IPS-NIHi7 (cell line): ENCODE results near the gene PAPPA2.

Source experiments
- DNase-seq: peaks from one replicate; pipeline ENCODE4 v3.0.0; 2012; ENCODE audit warnings: mixed read lengths; ENCODE audit errors: extremely low spot score

The PAPPA2 gene

GRCh38 chr1:176854758-176855745 lies 392.1 kb downstream of the PAPPA2 start:
- no peak for DNase-seq

GRCh38 chr1:176857632-176858031 lies 394.7 kb downstream of the PAPPA2 start:
- no peak for DNase-seq

GRCh38 chr1:176858433-176858916 lies 395.5 kb downstream of the PAPPA2 start:
- no peak for DNase-seq

GRCh38 chr1:176863613-176864012 lies 400.6 kb downstream of the PAPPA2 start:
- DNase-seq, result peak; percentile 22

DNA sequence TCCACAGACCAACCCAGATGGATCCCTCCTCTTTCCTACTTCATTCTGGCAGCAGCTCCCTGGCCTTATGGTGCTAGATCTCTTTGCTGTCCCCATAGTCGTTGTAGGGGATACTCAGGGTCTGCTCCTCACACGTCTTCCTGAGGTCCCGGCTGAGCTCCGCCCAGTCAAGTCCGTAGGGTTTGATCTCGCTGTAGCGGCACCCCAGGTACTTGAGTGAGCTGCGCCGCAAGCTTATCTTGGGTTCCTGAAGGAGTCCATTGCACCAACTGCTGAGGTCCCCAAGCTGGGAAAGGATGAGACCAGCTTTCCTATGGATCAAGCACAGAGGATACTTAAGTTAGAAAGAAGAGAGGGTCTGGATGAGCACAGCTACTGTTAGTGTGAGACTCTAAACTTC lies 401.2 kb downstream of the PAPPA2 start:
- DNase-seq, result no peak

DNA sequence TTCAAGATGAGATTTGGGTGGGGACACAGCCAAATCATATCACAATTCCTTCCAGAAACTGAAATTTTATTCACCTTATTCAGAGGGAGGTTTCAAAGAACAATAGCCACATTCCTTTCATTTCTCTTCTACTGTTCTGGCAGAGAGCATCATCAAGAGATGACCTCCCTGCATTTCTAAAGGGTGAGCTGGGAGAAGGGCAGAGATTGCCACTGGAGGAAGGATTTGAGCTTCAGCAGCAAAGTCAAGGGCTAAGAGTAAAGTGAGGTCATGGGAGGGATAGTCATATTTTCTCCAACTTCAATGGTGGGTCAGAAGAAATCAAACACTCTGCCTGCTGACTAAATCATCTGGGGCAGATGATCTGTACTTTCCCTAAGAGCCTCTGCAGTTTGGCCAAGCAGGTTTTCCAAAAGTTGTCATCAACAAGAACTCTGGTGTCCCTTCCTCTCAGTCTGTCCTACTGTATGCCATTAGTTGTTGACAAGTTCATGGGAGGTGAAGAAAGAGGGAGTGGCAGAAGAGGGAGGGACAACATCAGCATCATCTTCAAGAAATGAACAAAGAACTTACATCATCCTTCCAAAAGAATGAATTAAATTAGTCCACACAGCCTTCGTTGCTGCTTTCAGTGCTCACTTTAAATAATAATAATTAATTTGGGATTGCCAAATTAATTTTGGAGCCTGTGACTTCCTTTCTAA lies 403.2 kb downstream of the PAPPA2 start:
- DNase-seq, result no peak

- no peak for DNase-seq
These were observed 406.6 kb downstream of the PAPPA2 start for GRCh38 chr1:176869577-176869976.

DNA sequence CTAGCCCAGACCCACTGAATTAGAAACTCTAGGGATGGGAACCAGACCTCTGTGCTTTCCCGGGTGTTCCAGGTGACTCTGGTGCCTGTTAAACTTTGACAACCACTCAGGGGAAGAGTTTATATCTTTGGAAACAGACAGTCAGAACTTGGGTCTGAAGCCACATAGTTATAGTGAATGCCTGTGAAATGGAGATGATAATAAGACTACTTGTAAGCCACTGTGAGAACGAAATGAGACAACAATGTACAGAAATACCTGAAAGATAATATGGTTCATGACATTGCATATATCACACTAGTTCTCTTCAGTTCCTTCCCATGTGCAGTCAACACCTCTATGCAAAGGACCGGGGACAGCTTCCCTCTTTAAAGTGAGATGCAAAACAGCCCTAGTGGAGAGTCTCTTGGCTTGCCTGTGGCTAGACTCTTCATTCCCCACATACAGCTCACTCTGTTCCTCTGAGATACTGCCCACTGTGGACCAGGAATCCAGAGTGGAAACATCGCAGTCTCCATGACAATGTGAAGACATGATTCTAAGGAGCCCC lies 414.1 kb downstream of the PAPPA2 start:
- no peak for DNase-seq

- DNase-seq, result no peak
These were observed 414.6 kb downstream of the PAPPA2 start for GRCh38 chr1:176877557-176877956.

GRCh38 chr1:176878750-176879536 lies 416.0 kb downstream of the PAPPA2 start:
- peak; percentile 64 for DNase-seq

DNA sequence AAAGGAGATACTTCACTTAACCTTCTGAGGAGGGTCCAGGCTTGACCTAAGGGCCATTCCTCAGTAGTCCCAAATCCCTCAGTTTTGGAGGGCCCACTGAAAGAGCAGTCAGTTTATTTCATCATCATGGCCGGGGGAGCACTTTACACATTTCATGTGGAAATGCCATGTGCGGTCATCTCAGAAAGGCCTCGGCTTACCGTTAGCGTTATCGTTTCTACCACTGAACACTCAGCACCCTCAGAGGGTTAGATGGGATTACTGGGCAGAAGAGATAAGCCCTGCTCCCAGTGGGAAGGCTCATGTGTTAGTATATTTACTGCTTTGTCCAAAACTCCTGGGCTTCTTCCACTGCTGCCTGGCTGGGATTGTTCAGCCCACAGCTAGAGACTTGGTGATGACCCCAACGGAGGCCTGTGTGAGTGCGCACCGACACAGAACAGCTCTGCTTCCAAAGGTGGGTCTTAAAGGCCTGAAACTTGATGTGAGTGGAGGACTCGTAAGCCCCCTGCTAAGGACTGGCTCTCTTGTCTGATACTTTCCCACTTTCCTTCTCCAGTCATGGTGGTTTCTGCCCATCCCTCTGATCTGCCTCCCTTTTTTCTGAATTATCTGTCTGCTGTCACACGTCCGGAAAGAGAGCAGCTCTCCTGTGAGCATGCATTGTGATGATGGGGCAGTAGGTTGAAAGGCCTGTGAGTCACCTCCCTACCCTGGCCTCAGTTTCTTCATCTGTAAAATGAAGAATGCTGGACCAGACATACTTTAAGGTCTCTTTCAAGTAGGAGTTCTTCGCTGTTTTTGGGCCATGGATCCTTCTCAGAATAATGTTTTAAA lies 417.0 kb downstream of the PAPPA2 start:
- no peak for DNase-seq

GRCh38 chr1:176880955-176881595 lies 418.1 kb downstream of the PAPPA2 start:
- DNase-seq, result peak; percentile 92

GRCh38 chr1:176884286-176884685 lies 421.3 kb downstream of the PAPPA2 start:
- no peak for DNase-seq

DNA sequence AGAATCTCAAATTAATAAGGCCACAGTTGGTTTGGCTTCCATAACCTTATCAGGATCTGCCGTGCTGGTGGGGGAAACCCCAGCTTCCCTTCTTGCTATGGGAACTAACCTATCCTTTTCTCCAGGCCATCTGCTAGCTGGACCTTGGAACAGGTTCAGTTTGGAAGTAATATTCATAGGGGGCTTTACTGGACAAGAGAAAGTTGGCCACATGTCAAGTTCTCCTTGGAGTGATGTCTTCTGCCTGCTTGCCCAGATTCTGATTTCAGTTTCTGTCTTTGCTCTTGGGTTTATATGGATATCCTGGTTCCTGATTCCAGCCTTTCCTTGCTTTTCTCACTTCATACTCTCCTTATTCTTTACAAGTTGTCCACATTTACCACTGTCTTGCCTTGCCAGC lies 421.9 kb downstream of the PAPPA2 start:
- no peak for DNase-seq

- DNase-seq, result no peak
These were observed 422.4 kb downstream of the PAPPA2 start for GRCh38 chr1:176885341-176885740.

GRCh38 chr1:176885751-176886150 lies 422.8 kb downstream of the PAPPA2 start:
- DNase-seq, result no peak

DNA sequence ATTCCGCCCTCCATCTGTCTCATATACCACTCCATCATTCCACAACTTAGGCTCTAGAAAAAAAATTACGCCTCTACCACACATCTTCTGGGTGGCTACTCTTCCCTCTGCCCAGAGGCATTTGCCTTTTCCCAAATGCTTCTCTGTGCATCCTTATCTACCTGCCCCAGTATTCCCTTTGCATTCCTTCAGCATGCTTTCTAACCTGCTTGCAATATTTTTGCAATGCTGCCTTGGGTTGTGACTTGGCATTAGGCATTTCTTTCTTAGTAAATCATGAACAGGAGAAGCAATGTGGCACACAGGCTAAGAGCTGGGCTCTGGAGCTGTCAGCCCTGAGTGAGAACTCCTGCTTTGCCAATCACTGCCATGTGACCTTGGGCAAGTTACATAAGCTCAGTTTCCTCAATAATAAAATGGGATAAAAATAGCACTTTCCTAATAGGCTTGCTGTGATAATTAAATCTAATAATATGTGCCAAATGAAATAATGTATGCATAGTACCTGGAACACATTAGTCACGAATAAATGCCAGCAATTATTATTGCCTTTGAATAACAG lies 425.6 kb downstream of the PAPPA2 start:
- DNase-seq, result no peak

DNA sequence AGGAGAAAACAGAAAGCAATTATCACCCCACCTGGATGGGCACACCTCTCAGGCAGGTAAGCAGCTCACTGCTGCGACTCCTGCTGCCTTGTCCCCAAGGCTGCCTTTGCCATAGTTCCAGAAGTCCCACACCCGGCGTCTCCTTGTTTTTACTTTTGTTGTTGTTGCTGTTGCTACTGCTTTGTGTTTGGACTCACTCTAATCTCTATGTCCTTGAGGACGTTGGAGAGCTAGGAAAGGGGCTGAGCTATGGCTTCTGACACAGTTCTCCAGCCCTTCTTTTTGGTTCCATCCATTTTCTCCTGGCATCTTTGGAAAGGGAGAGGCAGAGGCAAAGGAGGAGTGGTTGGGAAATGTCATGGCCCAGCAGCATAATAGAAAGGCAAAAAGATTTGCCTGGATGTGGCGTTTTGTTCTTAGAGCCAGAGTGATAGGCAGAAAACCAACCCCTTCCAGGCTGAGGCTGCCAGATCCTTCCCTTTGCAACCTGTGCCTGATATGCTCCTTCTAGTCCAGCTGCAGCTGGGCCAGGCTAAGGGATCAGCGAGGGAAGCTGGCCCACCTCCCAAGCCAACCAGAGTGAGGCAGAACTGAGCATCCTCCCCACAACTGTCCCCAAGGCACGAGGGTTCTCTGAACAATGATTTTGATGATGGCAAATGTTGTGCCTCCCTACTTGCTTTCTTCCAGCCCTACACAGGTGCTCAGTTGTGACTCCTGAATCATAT lies 430.8 kb downstream of the PAPPA2 start:
- DNase-seq, result no peak

DNA sequence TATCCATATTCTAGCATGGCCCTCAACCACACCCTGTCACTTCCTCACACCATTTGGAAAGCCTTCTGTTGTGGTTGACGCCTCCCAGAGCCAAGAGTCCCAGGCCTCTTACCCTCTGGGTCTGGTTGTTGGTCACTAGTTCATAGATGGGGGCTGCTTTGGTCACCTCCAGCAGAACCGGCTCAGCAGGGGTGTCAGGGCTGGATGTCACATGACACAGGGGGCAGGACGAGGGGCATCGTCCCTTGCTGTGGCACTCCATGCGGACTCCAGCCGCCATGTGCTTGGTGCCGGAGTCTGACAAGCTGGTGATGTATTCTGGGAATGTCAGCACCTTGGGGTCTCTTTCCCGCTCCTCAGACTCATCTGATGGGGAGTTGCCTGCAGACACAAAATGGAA lies 431.5 kb downstream of the PAPPA2 start:
- no peak for DNase-seq
